Measurements from ENCODE around the gene CNNM2.

CNNM2 gene

DNA sequence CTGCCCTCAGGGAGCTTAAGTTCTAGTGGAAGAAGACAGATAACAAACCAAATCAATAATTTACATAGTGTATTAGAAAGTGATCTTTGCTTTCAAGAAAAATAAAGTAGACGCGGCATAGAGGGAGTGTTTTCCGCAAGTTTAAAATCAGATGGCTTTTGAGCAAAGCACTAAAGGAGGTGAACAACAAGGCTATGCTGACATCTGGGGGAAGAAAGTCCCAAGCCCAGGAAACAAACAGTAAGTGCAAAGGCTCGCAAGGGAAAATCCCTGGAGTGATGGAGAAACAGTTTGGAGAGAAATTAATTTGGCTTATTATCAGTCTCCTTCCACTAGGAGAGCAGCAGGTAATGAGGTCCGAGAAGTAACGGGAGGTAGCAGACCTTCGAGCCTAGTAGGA is 1.9 kb upstream of the CNNM2 start:
- H3K27me3 ChIP-seq (ENCODE audit: control insufficient read depth, low read length): peaks cover 20% of the 10 kb centered on the region
- H3K9me3 ChIP-seq (ENCODE audit: control insufficient read depth, insufficient read depth, low read length): no peaks in the 10 kb centered on the region
- no peaks in the 10 kb centered on the region for H3F3A ChIP-seq (ENCODE audit: control insufficient read depth, insufficient read depth)
- peaks cover 26% of the 10 kb centered on the region for H3K4me1 ChIP-seq (ENCODE audit: control insufficient read depth, low read length)
- no peaks in the 10 kb centered on the region for H3K79me2 ChIP-seq (ENCODE audit: control insufficient read depth, low read length)
- H4K20me1 ChIP-seq (ENCODE audit: control insufficient read depth, insufficient read depth, low read depth, low read length): no peaks in the 10 kb centered on the region
- H3K4me2 ChIP-seq (ENCODE audit: low read length): no peak overlapping the region
- H3K9me2 ChIP-seq (replicated peaks; ENCODE audit: control insufficient read depth, low read length): no peaks in the 10 kb centered on the region
- H3K36me3 ChIP-seq (ENCODE audit: control insufficient read depth, low read length): no peaks in the 10 kb centered on the region
- no peak overlapping the region for H3K27ac ChIP-seq (ENCODE audit: low read depth, low read length)
- no peak overlapping the region for H3K4me3 ChIP-seq (ENCODE audit: low read length)
- TF ChIP-seq EZH2phosphoT487 (IDR thresholded peaks at IDR 0.05; ENCODE audit: borderline replicate concordance, low read length) (no peak), CTCF (IDR thresholded peaks at IDR 0.05; ENCODE audit: low read depth, low read length, poor library complexity, severe bottlenecking) (no peak)

DNA sequence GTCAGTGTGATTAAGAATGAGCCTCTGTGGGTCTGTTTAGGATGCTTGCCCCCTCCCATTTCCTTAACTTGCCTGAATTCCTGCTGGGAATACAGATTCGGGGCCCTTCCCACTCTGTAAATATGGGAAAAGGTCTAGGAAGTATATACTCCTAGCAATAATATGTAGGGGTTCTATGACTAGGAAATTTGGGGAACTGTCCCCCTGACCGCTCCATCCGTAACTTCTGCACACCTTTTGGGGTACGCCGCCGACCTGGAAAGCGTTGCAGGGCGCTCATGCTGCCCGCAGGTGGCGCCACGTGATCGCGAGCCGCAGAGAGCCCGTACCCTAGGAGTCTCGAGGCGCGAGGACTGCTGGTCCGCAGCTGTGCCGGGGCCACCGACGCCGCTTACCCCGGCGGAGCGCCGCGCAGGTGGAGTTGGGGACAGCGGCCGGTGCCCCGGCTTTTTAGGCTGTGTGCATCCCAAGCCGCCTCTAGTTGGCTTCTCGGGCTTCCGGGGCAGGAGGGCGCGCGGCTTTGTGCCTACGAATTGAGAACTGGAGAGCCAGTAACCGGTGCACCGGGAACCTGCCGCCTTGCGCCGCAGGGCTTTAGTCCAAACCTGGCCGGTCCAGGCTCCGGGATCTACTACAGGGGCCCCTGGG is 656 bp upstream of the CNNM2 start:
- no peaks in the 10 kb centered on the region for H3K9me3 ChIP-seq (ENCODE audit: control insufficient read depth, insufficient read depth, low read length)
- H3F3A ChIP-seq (ENCODE audit: control insufficient read depth, insufficient read depth): no peaks in the 10 kb centered on the region
- H3K79me2 ChIP-seq (ENCODE audit: control insufficient read depth, low read length): no peaks in the 10 kb centered on the region
- H3K27ac ChIP-seq (ENCODE audit: low read depth, low read length): no peak overlapping the region
- H3K27me3 ChIP-seq (ENCODE audit: control insufficient read depth, low read length): peaks cover 15% of the 10 kb centered on the region
- no peaks in the 10 kb centered on the region for H3K9me2 ChIP-seq (replicated peaks; ENCODE audit: control insufficient read depth, low read length)
- peak; percentile 97 for TF ChIP-seq CTCF (IDR thresholded peaks at IDR 0.05; ENCODE audit: low read depth, low read length, poor library complexity, severe bottlenecking)
- TF ChIP-seq EZH2phosphoT487 (IDR thresholded peaks at IDR 0.05; ENCODE audit: borderline replicate concordance, low read length): no peak
- H3K4me1 ChIP-seq (ENCODE audit: control insufficient read depth, low read length): peaks cover 30% of the 10 kb centered on the region
- no peaks in the 10 kb centered on the region for H4K20me1 ChIP-seq (ENCODE audit: control insufficient read depth, insufficient read depth, low read depth, low read length)
- H3K36me3 ChIP-seq (ENCODE audit: control insufficient read depth, low read length): no peaks in the 10 kb centered on the region
- H3K4me2 ChIP-seq (ENCODE audit: low read length): peak overlapping the region; percentile 83
- H3K4me3 ChIP-seq (ENCODE audit: low read length): peak overlapping the region; percentile 88

DNA sequence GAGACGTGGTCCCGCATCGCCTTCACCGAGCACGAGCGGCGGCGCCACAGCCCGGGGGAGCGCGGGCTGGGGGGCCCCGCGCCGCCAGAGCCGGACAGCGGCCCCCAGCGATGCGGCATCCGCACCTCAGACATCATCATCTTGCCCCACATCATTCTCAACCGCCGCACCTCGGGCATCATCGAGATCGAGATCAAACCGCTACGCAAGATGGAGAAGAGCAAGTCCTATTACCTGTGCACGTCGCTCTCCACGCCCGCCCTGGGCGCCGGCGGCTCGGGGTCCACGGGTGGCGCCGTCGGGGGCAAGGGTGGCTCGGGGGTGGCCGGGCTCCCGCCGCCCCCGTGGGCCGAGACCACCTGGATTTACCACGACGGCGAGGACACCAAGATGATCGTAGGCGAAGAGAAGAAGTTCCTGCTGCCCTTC is 737 bp downstream of the CNNM2 start:
- Histone ChIP-seq H3K27me3 (ENCODE audit: control insufficient read depth, low read length) (peaks cover 7% of the 10 kb centered on the region), H3K27ac (ENCODE audit: low read depth, low read length) (0 out of 2 replicates have a peak overlapping the region, but pooled peaks have one; percentile 27), H3K4me2 (ENCODE audit: low read length) (peak overlapping the region; percentile 83), H3K9me2 (replicated peaks; ENCODE audit: control insufficient read depth, low read length) (no peaks in the 10 kb centered on the region), H3K9me3 (ENCODE audit: control insufficient read depth, insufficient read depth, low read length) (no peaks in the 10 kb centered on the region), H3F3A (ENCODE audit: control insufficient read depth, insufficient read depth) (no peaks in the 10 kb centered on the region), H3K79me2 (ENCODE audit: control insufficient read depth, low read length) (no peaks in the 10 kb centered on the region), H3K36me3 (ENCODE audit: control insufficient read depth, low read length) (no peaks in the 10 kb centered on the region), H3K4me3 (ENCODE audit: low read length) (peak overlapping the region; percentile 88), H4K20me1 (ENCODE audit: control insufficient read depth, insufficient read depth, low read depth, low read length) (no peaks in the 10 kb centered on the region), H3K4me1 (ENCODE audit: control insufficient read depth, low read length) (peaks cover 30% of the 10 kb centered on the region)
- TF ChIP-seq CTCF (IDR thresholded peaks at IDR 0.05; ENCODE audit: low read depth, low read length, poor library complexity, severe bottlenecking) (peak; percentile 12), EZH2phosphoT487 (IDR thresholded peaks at IDR 0.05; ENCODE audit: borderline replicate concordance, low read length) (no peak)
